SKM-1 treated with dmso at 0.1 percent for 144 hours (cell line): ENCODE data around the gene NUDT3.

Experiments used
- DNase-seq: peaks from one replicate; lab custom pipeline; 2025; ENCODE audit not compliant: unreplicated experiment; lab: John Stamatoyannopoulos, UW

NUDT3 gene

GRCh38 chr6:34241351-34242215 is 150.9 kb downstream of the NUDT3 start:
- DNase-seq, result no peak

- no peak for DNase-seq
Observed at GRCh38 chr6:34240329-34241248, 151.9 kb downstream of the NUDT3 start.

- no peak for DNase-seq
Observed at GRCh38 chr6:34239893-34240292, 152.6 kb downstream of the NUDT3 start.

- DNase-seq, result no peak
Observed at GRCh38 chr6:34239500-34239825, 153.0 kb downstream of the NUDT3 start.

GRCh38 chr6:34238585-34239499 is 153.6 kb downstream of the NUDT3 start:
- DNase-seq, result no peak

GRCh38 chr6:34237722-34238584 is 154.5 kb downstream of the NUDT3 start:
- peak; percentile 52 for DNase-seq

GRCh38 chr6:34237316-34237721 is 155.2 kb downstream of the NUDT3 start:
- DNase-seq, result no peak

GRCh38 chr6:34236443-34237315 is 155.8 kb downstream of the NUDT3 start, which contains the start of gene HMGA1:
TSS of gene HMGA1 (plus strand) at chr6:34236873. CDS start at chr6:34240781, 3,908 bp downstream.
- peak; percentile 85 for DNase-seq

GRCh38 chr6:34236131-34236442 is 156.4 kb downstream of the NUDT3 start:
- no peak for DNase-seq

- no peak for DNase-seq
Observed at GRCh38 chr6:34235307-34236130, 156.9 kb downstream of the NUDT3 start.

GRCh38 chr6:34234667-34235306 is 157.7 kb downstream of the NUDT3 start:
- no peak for DNase-seq

GRCh38 chr6:34233867-34234266 is 158.6 kb downstream of the NUDT3 start:
- no peak for DNase-seq

- no peak for DNase-seq
Observed at GRCh38 chr6:34232901-34233300, 159.6 kb downstream of the NUDT3 start.

- DNase-seq, result no peak
Observed at GRCh38 chr6:34231566-34232336, 160.7 kb downstream of the NUDT3 start.

GRCh38 chr6:34230653-34231371 is 161.7 kb downstream of the NUDT3 start:
- DNase-seq, result no peak

- no peak for DNase-seq
Observed at GRCh38 chr6:34229877-34230276, 162.6 kb downstream of the NUDT3 start.
